Coronary artery (tissue), 2 donors: ENCODE data around the gene CDK15.
"Not testable (repeated sequence)": the region's sequence is repeated elsewhere in the genome, so short reads cannot be mapped to it uniquely, and the experiment has no call there.

Source experiments
- DNase-seq: peaks from one replicate; pipeline ENCODE4 v3.0.0-alpha.2; 2017; ENCODE audit warnings: low spot score
- H3K27ac ChIP-seq, 2 donors: fragments of 200-600 bp; sonication (generic); one replicate each; pipeline ENCODE4 v1.5.1; 2016 to 2019
- H3K4me3 ChIP-seq: fragments of 200-600 bp; sonication (generic); 2 replicates; pipeline ENCODE4 v1.5.1; 2016; ENCODE audit warnings: mild to moderate bottlenecking, moderate library complexity
- CTCF ChIP-seq: fragments of 200-600 bp; sonication (generic); IDR thresholded peaks from one replicate; pipeline ENCODE4 v1.5.1; 2019; ENCODE audit warnings: antibody characterized with exemption

Gene CDK15

GRCh38 chr2:201839727-201840126 lies 33.4 kb downstream of the CDK15 start:
- TF ChIP-seq CTCF = no peak
- DNase-seq = no peak
- H3K27ac ChIP-seq = no peak overlapping the region
- H3K4me3 ChIP-seq = no peak overlapping the region

- Histone ChIP-seq H3K27ac (no peak overlapping the region), H3K4me3 (no peak overlapping the region)
- TF ChIP-seq CTCF = no peak
- DNase-seq = no peak
Observed at GRCh38 chr2:201840726-201841125, 34.4 kb downstream of the CDK15 start.

GRCh38 chr2:201842131-201842860 lies 36.0 kb downstream of the CDK15 start:
- DNase-seq = no peak
- Histone ChIP-seq H3K4me3 (no peak overlapping the region), H3K27ac (peak overlapping the region; percentile 7 to 73)
- no peak for TF ChIP-seq CTCF

- not testable (repeated sequence) for H3K4me3 ChIP-seq, DNase-seq, H3K27ac ChIP-seq
Observed at GRCh38 chr2:201844922-201845321, 38.6 kb downstream of the CDK15 start.

GRCh38 chr2:201847481-201847880 lies 41.1 kb downstream of the CDK15 start:
- no peak for DNase-seq
- Histone ChIP-seq H3K4me3 (no peak overlapping the region), H3K27ac (no peak overlapping the region)
- no peak for TF ChIP-seq CTCF

- TF ChIP-seq CTCF = no peak
- no peak overlapping the region for H3K4me3 ChIP-seq
Observed at GRCh38 chr2:201852462-201852861, 46.1 kb downstream of the CDK15 start.

GRCh38 chr2:201852878-201853415 lies 46.6 kb downstream of the CDK15 start:
- DNase-seq = no peak
- TF ChIP-seq CTCF = no peak
- no peak overlapping the region for H3K4me3 ChIP-seq
- no peak overlapping the region for H3K27ac ChIP-seq

More at GRCh38 chr2:201852462-201852861, 46.1 kb downstream of the CDK15 start:
- DNase-seq = no peak
- no peak overlapping the region for H3K27ac ChIP-seq
